ES-I3 (cell line): ENCODE results near the gene CAMK1D.

ENCODE experiments used
- H3K36me3 ChIP-seq: 2 replicates; pipeline ENCODE4 v1.6.1; 2013; ENCODE audit warnings: mild to moderate bottlenecking, low read length, control low read depth, moderate library complexity; ENCODE audit not compliant: insufficient read depth
- H3K4me1 ChIP-seq: 2 replicates; pipeline ENCODE4 v1.6.1; 2013; ENCODE audit warnings: mild to moderate bottlenecking, control low read depth, low read length; ENCODE audit not compliant: insufficient read depth
- H3K9ac ChIP-seq: 2 replicates; pipeline ENCODE4 v1.6.1; 2013; ENCODE audit warnings: low read depth, mild to moderate bottlenecking, low read length, moderate library complexity
- H3K9me3 ChIP-seq: 2 replicates; pipeline ENCODE4 v1.6.1; 2013; ENCODE audit warnings: mild to moderate bottlenecking, low read length, moderate library complexity; ENCODE audit not compliant: control insufficient read depth, insufficient read depth

CAMK1D gene

DNA sequence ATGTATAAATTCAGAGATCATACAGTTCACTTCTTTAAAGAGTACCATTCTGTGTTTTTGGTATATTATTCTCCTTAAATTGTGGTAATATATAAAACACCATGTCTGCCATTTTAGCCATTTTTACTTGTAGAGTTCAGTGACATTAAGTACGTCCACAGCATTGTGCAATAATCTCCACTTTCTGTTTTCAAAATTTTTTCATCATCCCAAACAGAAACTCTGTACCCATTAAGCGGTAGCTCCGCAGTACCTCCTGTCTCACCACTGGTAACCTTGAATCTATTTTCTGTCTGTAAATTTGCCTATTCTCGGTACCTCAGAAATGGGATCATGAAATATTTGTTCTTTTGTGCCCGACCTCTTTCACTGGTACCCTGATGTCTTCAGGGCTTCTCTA is 60.3 kb downstream of the CAMK1D start:
- H3K36me3 ChIP-seq: no peaks in the 10 kb centered on the region
- no peaks in the 10 kb centered on the region for H3K9me3 ChIP-seq
- no peak overlapping the region for H3K9ac ChIP-seq
- H3K4me1 ChIP-seq: no peaks in the 10 kb centered on the region

DNA sequence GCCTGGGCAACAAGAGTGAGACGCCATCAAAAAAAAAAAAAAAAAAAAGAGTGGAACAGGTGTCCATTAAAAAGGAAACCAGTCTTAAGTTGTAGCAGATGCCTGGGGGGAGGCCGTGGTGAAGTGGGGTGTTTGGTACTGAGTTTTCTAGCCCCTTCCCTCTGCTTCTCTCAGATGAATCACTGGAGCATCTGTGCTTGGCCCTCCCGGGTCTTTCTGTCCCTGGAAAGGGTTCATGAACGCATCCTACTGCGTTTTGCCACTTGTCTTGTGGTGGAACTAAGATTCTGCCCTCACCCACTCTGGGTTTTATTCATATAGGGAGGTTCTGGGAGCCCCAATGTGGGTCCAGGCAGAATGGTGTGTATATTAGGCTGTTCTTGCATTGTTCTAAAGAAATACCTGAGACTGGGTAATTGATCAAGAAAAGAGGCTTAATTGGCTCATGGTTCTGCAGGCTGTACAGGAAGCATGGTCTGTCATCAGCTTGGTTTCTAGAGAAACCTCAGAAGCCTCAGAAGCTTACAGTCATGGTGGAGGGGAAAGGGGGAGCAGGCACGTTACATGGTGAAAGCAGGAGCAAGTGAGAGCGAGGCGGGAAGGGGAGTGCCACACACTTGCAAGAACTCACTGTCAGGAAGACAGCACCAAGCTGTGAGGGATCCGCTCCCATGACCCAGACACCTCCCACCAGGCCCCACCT is 63.5 kb downstream of the CAMK1D start:
- H3K9me3 ChIP-seq: no peaks in the 10 kb centered on the region
- no peaks in the 10 kb centered on the region for H3K4me1 ChIP-seq
- no peaks in the 10 kb centered on the region for H3K36me3 ChIP-seq
- H3K9ac ChIP-seq: no peak overlapping the region

DNA sequence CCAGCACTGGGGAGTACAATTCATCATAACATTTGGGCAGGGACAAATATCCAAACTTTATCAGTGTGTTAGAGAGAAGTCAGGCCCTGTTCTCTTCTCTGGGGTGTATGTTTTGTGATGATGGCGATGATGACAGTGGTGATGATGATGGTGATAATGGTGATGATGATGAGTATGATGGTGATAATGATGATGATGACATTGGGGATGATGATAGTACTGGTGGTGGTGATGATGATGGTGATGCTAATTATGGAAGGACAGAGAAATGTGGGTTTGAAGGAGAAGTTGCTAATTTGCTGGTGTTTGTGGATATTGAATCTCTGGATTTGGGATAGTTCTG is 64.0 kb downstream of the CAMK1D start:
- Histone ChIP-seq H3K9ac (no peak overlapping the region), H3K36me3 (no peaks in the 10 kb centered on the region), H3K9me3 (no peaks in the 10 kb centered on the region), H3K4me1 (no peaks in the 10 kb centered on the region)

DNA sequence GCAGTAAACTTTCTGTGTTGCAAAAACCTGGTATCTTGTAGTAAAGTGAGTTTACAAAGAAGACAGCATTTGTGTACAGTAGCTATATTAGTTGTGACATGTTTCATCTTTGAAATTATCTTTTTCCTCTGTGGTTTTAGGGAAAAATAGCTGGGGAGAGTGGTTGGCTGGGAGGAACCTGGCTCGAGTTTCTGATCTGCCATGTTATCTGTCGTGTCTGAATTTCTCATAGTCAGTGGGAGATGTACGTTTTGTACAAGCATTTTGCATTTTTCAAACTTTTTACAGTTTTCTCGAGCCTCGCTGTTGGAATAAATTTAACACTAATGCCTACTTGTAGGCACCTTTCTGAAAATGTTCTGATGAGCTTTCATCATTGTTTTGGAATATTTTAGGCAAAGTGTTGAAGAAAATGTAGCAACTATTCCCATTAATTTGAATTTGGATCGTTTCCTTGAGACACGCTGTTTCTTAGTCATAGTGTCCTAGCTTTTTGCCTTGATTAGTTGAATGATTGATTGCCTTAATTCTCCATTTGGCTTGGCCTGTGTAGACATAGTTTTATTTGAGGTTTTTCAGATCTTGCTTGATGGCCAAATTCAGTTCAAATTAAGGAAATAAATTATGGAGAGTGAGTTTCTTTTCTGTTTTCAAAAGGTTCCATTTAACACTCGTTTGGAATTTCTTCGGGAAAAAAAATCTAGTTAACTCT is 65.1 kb downstream of the CAMK1D start:
- Histone ChIP-seq H3K36me3 (no peaks in the 10 kb centered on the region), H3K4me1 (no peaks in the 10 kb centered on the region), H3K9me3 (no peaks in the 10 kb centered on the region), H3K9ac (no peak overlapping the region)

DNA sequence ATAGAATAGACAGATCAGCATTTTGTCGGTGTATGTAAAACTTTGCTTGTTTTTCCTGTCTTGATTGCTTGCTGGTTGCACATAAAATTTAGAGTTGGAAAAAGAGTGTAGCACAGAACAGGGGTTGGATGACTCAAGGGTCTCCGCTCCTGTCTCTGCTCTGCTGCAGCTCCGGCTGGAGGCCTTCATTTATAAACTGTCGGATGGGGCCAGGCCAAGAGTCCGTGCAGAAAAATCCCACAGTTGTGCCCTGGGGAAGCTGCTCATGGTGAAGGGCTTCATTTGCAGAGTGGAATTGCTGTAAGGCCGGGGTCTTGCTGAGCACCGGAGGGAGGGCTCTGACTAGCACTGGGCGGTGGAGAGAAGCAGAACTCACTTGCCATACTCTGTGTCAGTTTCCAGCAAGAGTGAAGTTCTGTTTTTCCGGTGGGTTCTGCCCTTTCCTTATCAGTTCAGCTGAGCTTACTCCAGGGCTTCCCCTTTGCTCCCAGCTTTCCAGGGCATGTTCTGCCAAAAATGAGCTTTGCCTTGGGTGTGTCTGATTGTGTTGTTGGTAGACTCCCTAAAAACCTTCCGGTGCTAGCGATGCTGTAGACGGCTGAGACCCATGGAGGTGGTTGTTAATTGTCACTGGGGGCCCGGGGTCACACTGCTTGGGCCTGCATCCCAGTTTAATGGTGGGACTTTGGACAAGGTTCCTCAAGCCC is 67.2 kb downstream of the CAMK1D start:
- H3K36me3 ChIP-seq: no peaks in the 10 kb centered on the region
- H3K9me3 ChIP-seq: no peaks in the 10 kb centered on the region
- no peaks in the 10 kb centered on the region for H3K4me1 ChIP-seq
- no peak overlapping the region for H3K9ac ChIP-seq

DNA sequence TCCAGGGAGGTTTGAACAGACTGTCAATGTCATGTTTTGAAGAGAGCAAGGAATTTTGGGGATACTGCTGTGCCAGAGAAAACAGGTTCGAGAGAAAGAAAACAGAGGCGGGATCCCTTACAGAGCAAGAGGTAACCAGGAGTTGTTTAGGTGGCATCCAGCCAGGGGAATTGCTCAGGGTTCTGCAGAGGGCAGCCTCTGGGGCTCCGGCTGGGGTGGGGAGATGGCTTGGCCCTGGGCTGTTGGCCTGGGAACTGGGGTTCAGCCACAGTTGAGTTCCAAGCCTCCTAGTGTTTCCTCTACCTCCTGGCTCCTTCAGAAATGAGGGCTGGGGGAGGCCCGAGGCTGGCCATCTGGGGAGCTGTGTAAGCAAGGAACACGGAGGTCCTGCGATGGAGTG is 68.0 kb downstream of the CAMK1D start:
- Histone ChIP-seq H3K9me3 (no peaks in the 10 kb centered on the region), H3K9ac (no peak overlapping the region), H3K36me3 (no peaks in the 10 kb centered on the region), H3K4me1 (no peaks in the 10 kb centered on the region)

DNA sequence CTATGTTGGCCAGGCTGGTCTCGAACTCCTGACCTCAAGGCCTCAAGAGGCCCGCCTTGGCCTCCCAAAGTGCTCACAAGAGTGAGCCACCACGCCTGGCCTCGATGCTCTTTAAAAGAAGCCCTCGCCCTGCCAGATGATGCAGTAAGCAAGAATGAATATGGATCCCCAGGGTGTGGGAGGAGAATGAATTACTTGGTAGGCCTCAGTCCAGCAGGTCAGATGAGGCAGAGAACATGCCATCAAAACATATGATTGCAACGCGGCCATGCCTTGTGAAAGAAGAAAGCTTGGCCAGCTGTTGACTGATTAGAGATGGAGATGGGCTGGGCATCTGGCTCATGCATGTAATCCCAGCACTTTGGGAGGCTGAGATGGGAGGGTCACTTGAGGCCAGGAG is 68.7 kb downstream of the CAMK1D start:
- Histone ChIP-seq H3K4me1 (no peaks in the 10 kb centered on the region), H3K9me3 (no peaks in the 10 kb centered on the region), H3K9ac (no peak overlapping the region), H3K36me3 (no peaks in the 10 kb centered on the region)

DNA sequence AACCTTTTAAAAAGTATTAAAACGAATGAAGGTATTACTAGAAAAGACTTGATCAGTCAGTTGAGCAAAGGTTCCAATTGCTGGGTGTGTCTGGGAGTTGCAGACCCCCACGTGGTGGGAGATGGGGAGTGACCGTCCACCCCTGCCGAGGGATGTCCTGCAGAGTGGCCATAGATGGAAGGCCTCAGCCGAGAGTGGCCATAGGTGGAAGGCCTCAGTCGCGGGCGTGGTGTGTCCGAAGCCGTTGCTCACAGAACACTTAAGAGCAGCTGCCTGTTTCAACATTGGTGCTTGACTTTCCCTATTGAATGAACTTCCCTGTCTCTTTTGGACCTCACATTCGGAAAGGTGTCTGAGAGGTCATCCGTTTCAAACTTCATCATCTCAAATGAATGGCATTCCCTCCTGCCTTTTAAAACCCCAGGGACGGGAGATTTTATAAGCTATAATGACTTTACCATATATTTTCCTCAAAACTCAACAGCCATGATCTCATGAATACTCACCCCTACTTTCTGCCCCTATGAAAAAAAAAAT is 69.4 kb downstream of the CAMK1D start:
- Histone ChIP-seq H3K9ac (no peak overlapping the region), H3K4me1 (no peaks in the 10 kb centered on the region), H3K36me3 (no peaks in the 10 kb centered on the region), H3K9me3 (no peaks in the 10 kb centered on the region)

DNA sequence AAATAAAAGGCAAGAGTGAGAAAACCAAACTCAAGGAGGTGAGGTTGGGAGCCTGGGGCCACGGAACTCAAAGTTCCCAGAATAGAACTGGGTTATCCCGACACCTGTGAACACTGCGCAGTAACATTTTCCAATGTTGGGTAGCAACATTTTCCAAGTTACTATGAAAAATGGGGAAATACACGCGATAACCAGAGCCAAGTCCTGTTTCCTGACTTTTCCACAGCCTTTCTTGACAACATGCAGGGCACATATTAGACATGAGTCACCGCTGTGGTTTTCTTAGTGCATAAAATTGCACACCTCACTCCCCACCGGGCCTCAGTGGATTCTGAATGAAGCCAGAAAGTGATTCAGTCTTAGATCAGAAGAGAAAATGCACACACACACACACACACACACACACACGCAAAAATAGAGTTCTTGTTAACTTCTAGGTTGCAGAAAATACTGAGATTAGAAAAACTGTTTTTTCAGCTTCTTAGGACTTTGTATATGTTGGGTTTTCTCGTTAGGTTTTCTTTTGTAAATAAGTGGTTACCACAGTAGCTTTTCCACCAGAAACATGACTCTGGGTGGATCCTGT is 70.0 kb downstream of the CAMK1D start:
- H3K9me3 ChIP-seq: no peaks in the 10 kb centered on the region
- H3K9ac ChIP-seq: no peak overlapping the region
- H3K36me3 ChIP-seq: no peaks in the 10 kb centered on the region
- no peaks in the 10 kb centered on the region for H3K4me1 ChIP-seq

DNA sequence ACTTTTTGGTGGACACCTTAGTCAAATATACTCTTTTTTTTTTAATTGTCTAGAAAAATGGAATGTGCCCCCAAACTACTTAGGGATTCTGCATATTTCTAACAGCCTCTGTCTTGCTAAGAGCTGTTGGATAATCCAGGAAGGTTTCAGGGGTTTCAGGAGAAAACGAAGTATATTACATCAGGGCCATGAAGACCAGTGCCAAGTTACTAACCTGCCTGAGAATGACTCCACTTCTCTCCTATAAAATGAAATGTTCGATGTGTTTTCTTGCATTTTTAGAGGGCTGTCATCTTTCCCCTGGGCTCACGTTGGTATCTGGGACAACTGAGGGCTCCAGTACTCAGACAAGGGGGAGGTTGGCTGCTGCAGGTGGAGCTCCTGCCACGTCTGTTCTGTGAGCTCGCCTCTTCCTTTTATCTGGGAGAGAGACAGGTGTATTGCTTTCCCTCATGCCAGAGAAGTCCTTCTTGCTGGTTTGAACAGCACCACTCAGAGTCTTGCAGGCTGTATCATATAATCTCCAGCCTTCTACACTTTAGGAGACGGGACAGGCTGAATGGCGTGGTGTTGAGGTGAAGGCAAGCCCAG is 71.3 kb downstream of the CAMK1D start:
- Histone ChIP-seq H3K9ac (no peak overlapping the region), H3K9me3 (no peaks in the 10 kb centered on the region), H3K4me1 (no peaks in the 10 kb centered on the region), H3K36me3 (no peaks in the 10 kb centered on the region)

DNA sequence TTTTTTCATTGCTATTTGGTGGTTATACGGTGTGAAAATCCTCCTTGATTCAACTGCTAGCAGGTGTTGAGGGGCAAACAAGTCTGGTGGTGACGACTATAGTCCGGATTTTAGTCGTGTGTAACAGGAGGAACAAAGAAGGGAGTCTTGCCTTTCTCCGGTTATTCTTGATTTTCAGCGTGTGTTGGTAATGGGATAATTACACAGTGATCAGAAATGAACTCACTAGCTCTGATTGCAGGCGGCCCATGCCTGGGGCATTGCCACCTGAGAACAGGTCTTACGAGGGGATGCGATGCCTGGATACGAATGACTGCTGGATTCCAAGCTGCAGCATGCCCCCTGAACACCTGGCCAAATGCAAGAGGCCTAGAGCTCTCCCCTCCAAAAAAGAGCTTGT is 72.8 kb downstream of the CAMK1D start:
- Histone ChIP-seq H3K9ac (no peak overlapping the region), H3K36me3 (no peaks in the 10 kb centered on the region), H3K4me1 (no peaks in the 10 kb centered on the region), H3K9me3 (no peaks in the 10 kb centered on the region)

DNA sequence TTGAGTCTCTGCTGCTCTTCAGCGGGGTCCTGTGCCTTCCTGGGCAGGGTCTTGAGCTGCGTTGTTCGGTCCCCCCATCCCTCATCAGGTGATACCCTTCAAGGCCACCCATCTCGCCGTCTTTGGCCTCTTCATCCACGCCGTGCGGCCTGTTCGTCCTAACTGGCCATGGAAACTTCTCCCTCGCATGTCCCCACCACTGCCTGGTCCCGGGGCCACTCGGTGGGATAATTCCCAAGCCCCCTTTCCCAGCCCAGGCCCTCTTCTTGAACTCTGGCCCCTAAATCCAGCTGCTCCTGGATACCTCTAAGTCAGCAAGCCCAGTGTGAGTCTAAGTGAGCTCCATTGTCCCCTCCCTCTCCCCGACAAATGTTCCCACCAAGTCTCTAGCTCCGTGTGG is 74.5 kb downstream of the CAMK1D start:
- Histone ChIP-seq H3K36me3 (no peaks in the 10 kb centered on the region), H3K4me1 (no peaks in the 10 kb centered on the region), H3K9me3 (no peaks in the 10 kb centered on the region), H3K9ac (no peak overlapping the region)

DNA sequence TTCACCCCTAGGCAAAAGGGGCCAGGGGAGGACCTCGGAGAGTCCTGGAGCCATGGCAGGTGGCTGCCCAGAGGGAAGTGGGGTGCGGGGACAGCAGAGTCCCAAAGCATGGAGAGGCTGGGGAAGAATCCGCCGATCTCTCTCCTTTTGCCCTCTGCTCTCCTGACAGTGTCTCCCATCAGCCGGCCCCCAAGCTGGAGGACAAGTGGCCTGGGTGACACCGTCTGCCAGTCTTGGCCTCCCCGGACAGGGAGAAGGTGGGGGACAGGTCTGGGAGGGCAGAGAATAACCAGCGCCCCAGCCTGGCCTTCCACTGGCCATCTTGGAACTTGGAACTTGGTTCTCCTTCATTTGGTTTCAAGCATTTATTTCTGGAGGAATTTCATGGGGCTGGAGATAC is 77.9 kb downstream of the CAMK1D start:
- no peak overlapping the region for H3K9ac ChIP-seq
- no peaks in the 10 kb centered on the region for H3K4me1 ChIP-seq
- no peaks in the 10 kb centered on the region for H3K9me3 ChIP-seq
- H3K36me3 ChIP-seq: no peaks in the 10 kb centered on the region

DNA sequence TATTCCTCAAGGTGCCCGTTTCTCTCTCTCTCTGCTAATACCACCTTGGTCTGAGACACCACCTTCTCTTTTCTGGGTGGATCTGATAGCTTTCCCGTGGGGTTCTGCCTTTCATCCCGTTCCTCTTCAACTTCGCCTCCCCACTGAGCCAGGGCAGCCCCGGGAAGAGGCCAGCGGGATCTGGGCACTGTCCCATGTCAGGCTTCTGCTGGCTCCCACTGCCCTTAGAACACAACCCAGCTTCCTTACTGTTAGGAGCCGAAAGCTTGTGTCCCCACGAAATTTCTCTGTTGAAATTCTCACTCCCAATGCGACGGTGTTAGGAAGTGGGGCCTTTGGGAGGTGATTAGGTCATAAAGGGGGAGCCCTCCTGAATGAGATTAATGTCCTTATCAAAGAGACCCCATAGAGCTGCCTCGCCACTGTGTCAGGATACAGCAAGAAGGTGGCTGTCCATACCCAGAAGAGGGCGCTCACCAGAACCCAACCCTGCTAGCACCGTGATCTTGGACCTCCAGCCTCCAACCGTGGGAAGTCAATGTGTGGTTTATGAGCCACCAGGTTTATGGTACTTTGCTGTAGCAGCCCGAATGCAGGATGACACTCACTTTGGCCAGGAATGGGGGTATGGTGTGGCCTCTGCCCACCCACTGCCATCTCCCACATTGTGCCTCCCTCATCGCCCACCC is 79.2 kb downstream of the CAMK1D start:
- no peak overlapping the region for H3K9ac ChIP-seq
- H3K9me3 ChIP-seq: no peaks in the 10 kb centered on the region
- H3K36me3 ChIP-seq: no peaks in the 10 kb centered on the region
- H3K4me1 ChIP-seq: no peaks in the 10 kb centered on the region
